Inferior parietal cortex (tissue), 1 donor: ENCODE data around the gene IER2.
A peak's percentile ranks its signal among the peaks of the same experiment; 100 is the strongest.
"Not testable (repeated sequence)": the region's sequence is repeated elsewhere in the genome, so short reads cannot be mapped to it uniquely, and the experiment has no call there.

ENCODE experiments used
- DNase-seq: peaks from one replicate; pipeline ENCODE4 v3.0.0-alpha.2; 2016; ENCODE audit errors: extremely low spot score

The IER2 gene

DNA sequence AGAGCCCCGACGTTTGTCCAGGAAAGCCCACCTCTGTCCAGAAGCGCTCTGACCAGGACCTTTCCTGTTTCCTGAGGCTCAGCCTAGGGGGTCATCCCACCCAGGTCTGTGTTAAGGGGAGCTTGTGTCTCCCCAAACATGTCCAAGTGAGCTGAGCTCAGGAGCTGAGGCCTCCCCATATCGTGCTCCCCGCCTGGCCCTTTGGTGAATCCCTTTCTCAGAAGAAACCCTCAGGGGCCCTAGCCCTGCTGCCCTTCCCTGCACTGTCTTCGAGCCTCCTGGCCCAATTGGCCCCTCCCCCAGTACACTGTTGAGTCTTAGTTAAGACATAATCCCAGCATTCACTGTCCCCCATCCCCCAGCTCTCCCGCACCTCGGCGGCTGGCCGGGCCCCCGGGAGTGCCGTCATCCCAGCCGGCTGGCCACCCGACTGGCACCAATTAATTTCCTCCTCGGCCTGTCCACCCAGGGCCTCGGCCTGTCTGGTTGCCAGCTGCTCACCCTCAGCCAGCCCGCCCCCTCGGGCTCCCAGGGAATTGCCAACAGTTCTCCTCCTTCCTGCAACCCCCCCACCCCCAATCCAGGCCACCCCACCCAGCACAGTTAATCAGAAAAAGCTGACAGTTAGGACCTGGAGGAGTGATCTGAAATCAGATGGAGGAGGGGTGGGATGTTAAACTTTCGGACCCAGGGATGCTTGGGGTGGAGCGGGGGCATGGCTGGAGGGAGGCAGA, 13.6 kb downstream of the IER2 start:
- DNase-seq = no peak

DNA sequence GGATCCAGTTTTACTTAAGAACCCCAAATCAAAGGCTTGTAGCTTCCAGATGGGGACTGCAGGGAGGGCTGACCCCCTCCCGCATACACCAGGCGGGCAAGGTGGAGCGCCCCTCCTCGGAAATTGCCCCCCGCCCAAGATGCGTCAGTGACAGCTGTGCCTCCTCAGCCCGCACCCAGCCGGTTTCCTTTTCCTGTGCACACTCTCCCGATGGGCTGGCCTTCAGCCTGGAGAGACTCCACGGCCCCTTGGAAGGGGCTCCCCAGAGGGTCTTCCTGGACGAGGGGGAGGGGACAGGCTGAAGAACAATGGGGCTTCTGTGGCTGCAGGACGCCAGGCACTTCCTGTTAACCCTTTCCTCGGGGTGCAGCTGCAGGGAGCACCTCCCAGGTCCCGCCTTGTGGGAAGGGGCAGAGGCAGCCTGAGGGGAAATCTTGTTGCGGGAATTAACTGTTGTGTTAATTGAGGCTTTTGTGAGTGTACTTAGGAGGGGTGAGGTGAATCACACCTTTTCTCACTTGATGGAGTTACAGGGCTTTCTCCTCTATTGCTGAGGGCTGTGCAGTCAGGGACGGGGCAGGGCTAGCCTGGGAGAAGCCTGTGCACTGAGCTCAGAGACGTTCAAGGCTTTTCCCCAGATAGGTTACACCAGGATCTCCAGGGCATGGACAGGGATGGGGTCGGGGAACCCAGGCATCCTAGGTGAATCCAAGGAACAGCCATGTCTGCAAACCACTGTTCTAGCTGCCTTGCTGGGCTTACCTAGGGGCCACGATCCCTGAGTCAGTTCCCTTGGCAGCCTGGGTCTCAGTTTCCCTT, 14.3 kb downstream of the IER2 start:
- no peak for DNase-seq

DNA sequence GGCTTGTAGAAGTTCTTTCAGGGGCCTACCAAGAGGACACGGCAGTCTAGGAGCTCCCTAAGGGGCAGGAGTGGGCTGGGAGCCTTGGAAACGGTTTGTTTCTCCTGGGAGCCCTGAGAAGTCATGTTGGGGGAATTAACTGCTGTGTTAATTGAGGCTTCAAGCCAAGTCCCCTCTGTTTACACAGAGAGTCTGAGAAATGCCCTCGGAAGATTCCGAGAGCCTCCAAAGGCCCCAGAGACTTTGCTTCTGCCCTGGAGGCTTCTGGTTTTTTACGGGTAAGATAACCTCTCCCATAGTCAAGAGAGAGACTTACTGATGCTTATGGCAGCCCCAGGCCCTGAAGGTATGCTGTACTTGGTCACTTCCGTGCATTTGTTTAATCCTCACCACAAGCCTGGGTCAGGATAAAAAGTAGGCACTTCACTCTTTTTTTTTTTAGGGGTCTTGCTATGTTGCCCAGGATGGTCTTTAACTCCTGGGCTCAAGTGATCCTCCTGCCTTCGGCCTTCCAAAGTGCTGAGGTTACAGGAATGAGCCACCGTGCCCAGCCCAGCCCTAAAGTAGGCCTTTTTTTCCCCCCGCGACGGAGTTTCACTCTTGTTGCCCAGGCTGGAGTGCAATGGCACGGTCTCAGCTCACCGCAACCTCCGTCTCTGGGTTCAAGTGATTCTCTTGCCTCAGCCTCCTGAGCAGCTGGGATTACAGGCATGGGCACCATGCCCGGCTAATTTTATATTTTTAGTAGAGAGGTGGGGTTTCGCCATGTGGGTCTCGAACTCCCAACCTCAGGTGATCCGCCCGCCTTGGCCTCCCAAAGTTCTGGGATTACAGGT, 15.2 kb downstream of the IER2 start:
- DNase-seq = no peak

DNA sequence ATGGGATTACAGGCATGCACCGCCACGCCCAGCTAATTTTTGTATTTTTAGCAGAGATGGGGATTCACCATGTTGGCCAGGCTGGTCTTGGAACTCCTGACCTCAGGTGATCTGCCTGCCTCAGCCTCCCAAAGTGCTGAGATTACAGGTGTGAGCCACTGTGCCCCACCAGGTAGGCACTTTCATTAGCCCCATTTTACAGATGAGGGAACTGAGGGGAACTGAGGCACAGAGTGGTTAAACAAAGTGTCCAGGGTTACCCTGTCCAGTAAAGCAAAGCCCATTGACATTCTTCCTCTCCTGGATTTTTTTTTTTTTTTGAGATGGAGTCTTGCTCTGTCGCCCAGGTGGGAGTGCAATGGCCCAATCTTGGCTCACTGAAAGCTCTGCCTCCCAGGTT, 15.9 kb downstream of the IER2 start:
- DNase-seq = not testable (repeated sequence)

DNA sequence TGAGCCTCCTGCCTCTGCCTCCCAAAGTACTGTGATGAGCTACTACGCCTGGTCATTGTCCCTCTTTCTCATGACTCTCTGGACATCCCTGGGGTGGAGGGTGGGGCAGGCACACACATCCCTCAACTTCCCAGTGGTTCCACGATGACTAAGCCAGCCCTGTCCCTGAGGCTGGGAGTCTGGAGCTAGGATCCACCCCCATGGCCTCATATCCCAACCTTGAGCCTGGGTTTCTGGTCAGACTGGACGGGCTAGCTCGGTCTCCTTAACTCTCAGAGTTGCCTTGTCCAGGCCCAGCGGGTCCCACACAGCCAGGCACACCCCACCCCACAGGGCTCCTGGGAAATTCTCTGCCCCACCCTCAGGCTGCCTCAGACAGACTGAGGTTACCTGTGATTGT, 19.6 kb downstream of the IER2 start:
- DNase-seq = no peak

DNA sequence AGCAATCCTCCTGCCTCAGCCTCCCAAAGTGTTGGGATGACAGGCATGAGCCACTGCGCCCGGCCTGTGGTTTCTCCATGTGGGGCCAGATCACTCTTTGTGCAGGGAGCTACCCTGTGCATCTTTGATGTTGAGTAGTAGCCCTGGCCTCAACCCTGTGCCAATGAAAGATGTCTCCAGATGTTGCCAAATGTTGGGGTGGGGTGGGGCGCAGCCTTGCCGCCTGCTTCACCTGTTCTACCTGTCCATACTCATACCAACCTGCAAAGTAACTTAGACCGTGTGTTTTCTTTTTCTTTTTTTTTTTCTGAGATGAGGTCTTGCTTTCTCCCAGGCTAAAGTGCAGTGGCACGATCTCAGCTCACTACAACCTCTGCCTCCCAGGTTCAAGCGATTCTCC, 20.9 kb downstream of the IER2 start:
- DNase-seq = no peak

DNA sequence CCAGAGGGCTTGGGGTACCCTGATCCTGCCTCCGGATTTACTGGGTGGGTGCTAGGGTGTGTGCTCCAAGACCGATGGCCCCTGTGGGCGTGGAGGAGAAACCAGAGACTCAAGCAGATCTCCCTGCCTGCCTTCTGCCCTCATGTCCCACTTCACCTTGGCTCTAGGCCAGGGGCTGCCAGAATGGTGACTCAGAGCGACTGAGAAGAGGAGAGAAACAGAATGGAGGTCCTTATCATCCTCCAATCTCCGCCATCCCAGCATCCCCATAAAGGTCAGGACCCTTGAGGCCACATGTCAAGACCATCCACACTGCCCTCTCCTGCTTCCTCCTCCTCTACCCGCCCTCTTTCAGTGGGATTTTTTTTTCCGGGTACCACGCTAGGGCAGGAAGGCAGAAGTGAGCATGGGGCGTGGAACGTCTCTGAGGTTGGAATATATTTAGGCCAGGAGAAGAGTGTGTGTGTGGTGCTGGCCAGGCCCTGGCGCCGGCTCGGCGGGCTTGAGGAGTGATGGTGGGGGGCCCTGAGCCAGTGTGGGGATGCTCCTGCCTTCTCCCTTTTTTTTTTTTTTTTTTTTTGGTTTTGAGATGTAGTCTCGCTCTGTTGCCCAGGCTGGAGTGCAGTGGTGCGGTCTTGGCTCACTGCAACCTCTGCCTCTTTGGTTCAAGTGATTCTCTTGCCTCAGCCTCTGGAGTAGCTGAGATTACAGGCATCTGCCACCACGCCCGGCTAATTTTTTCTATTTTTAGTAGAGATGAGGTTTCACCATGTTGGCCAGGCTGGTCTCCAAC, 22.3 kb downstream of the IER2 start:
- DNase-seq = no peak

DNA sequence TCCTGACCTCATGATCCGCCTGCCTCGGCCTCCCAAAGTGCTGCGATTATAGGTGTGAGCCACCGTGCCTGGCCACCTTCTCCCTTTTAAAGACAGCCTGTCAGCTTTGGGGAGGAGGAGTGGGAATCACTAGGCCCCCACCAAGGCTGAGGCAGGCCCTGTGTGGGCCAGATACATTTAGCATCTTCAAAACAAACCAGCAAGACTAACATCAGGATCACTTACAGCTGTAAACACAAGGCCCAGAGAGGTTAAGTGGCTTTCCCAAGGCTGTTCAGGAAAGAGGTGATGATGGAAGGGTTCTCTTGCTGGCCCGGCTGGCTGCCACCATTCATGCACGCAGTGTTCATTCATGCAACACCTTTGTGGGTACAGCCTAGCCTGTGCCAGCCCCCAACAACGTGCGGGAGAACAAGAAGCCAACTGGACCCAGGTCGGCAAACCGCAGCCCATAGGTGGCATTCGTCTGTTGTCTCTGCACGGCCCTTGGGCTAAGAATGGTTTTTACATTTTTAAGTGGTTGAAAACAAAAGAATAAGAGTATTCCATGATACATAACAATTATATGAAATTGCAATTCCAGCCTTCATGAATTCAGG, 23.0 kb downstream of the IER2 start:
- no peak for DNase-seq

DNA sequence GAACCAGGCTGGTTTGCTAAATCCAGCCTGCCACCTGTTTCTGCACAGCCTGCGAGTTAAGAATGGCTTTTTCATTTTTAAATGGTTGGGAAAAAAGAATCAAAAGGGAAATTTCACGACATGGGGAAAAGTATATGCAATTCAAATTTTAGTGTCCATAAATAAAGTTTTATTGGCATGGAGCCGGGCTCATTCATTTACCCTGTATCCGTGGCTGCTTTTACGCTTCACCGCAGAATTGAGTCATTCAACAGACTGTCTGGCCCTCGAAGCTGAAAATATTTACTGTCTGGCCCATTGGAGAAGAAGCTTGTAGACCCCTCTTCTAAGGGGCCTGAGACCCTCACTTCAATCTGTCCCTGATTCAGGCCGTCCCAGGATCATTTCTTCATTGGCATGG, 26.1 kb downstream of the IER2 start:
- no peak for DNase-seq

DNA sequence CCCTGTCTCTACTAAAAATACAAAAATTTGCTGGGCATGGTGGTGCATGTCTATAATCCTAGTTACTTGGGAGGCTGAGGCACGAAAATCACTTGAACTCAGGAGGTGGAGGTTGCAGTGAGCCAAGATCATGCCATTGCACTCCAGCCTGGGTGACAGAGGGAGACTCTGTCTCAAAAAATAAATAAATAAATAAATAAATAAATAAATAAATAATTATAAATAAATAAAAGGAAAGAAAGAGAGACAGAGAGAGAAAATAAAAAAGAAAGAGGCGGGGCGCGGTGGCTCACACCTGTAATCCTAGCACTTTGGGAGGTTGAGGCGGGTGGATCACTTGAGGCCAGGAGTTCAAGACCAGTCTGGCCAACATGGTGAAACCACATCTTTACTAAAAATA, 27.4 kb downstream of the IER2 start:
- DNase-seq = not testable (repeated sequence)

DNA sequence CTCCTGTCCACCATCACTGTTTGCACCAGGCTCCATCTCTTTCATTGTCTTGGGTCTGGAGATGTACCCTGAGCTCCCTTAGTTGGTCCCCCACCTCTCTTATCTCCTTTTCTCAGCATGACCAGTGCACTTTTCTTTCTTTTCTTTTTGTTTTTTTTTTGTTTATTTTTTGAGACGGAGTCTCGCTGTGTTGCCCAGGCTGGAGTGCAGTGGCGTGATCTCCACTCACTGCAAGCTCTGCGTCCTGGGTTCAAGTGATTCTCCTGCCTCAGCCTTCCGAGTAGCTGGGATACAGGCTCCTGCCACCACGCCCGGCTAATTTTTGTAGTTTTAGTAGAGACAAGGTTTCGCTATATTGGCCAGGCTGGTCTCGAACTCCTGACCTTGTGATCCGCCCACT, 28.1 kb downstream of the IER2 start:
- not testable (repeated sequence) for DNase-seq

DNA sequence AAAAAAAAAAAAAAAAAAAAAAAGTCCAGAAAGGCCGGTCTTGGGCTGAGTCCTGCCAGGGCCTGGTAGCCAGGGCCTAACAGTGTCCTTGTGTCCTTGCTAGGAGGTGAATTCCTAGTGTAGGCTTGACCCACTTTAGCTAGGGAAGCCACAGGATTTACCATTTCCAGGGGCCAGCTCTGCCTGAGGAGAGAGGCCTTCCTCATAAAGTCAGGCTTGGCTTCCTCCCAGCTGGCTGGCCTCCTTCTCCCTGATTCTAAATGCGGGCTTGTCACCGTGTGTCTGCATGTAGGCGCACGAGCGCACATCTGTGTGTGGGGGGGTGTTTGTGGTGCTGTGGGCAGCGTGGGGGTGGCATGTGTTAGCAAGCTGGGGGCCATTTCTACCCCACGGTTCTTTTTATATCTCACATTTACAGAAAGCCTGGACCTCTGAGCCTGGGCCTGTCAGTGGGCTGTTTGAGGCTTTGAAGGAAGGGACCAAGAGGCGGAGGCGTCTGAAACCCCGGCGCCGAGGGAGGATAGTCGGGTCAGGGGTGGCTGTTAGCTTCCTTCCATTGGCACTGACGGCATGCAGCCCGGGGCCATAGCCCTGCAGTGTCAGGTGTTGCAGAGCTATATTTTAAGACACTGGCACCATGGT, 31.7 kb downstream of the IER2 start:
- DNase-seq = peak; percentile 47

DNA sequence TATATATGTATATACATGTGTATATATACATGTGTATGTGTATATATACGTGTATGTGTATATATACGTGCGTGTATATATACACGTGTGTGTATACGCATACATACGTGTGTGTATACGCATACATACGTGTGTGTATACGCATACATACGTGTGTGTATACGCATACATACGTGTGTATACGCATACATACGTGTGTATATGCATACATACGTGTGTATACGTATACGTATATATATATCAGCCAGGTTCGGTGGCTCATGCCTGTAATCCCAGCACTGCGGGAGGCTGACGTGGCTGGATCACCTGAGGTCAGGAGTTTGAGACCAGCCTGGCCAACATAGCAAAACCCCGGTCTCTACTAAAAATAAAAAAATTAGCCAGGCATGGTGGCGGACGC, 34.7 kb downstream of the IER2 start:
- not testable (repeated sequence) for DNase-seq

DNA sequence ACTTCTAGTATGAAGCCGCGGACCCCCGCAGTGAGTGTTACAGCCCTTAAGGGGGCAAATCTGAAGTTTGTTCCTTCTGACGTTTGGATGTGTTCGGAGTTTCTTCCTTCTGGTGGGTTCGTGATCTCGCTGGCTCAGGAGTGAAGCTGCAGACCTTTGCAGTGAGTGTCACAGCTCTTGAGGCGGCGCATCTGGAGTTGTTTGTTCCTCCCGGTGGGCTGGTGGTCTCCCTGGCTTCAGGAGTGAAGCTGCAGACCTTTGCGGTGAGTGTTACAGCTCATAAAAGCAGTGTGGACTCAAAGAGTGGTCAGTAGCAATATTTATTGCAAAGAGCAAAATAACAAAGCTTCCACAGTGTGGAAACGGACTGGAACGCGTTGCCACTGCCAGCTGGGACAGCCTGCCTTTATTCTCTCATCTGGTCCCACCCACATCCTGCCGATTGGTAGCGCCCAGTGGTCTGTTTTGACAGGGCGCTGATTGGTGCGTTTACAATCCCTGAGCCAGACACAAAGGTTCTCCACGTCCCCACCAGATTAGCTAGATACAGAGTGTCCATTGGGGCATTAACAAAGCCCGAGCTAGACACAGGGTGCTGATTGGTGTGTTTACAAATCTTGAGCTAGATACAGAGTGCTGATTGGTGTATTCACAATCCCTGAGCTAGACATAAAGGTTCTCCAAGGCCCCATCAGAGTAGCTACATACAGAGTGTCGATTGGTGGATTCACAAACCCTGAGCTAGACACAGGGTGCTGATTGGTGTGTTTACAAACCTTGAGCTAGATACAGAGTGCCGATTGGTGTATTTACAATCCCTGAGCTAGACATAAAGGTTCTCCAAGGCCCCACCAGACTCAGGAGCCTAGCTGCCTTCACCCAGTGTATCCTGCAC, 35.8 kb downstream of the IER2 start:
- DNase-seq = not testable (repeated sequence)

DNA sequence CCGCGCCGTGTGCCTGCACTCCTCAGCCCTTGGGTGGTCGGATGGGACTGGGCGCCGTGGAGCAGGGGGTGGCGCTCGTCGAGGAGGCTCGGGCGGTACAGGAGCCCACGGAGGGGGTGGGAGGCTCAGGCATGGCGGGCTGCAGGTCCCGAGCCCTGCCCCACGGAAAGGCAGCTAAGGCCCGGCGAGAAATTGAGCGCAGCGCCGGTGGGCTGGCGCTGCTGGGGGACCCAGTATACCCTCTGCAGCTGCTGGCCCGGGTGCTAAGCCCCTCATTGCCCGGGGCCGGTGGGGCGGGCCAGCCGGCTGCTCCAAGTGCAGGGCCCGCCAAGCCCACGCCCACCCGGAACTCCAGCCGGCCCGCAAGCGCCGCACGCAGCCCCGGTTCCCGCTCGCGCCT, 36.5 kb downstream of the IER2 start:
- DNase-seq = not testable (repeated sequence)

DNA sequence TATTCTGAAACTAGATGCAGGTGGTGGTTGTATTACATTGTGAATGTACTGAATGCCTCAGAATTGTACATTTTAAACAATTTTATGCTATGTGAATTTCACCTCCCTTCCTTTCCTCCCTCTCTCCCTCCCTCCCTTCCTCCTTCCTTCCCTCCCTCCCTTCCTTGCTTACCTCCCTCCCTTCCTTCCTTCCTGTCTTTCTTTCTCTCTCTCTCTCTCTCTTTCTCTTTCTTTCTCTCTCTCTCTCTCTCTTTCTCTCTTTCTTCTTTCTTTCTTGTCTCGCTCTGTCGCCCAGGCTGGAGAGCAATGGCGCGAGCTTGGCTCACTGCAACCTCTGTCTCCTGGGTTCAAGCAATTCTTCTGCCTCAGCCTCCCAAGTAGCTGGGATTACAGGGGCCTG, 37.2 kb downstream of the IER2 start:
- no peak for DNase-seq

DNA sequence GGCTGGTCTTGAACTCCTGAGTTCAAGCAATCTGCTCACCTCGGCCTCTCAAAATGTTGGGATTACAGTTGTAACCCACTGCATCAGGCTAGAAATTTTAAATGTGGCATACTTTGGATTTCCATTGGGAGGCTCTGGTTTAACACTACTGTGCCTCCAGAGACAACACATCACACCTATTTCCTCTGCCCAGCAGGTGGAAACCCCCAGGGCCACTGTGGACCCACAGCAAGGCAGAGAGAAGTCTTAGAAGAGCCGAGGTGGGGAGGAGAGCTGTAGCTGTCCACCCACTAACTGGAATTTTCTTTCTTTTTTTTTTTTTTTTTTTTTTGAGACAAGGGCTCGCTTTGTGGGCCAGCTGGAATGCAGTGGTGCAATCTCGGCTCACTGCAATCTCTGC, 39.4 kb downstream of the IER2 start:
- DNase-seq = no peak

DNA sequence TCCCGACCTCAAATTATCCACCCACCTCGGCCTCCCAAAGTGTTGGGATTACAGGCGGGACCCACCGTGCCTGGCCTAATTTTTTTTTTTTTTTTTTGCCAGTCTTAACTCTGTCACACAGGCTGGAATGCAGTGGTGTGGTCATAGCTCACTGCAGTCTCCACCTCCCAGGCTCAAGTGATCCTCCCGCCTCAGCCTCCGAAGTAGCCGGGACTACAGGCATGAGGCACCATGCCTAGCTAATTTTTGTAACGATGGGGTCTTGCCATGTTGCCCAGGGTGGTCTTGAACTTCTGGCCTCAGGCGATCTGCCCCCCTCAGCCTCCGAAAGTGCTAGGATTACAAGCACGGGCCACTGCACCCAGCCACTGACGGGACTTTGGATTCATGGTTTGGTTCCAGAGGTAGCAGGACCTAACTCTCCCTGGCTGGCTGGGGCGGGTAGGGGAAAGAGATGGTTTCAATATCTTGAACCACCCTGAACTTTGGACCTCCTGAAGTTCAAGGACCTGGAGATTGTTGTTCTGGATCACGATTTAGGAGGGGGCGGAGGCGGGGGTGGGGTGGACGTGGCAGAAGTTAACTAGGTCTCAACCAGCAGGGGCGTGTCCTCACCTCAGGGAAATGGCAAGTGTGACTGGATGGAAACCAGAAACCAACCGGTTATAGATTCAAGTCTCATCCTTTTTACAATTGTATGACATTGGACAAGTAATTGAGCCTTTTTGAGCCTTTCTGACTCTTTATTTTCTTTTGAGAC, 40.8 kb downstream of the IER2 start:
- no peak for DNase-seq

DNA sequence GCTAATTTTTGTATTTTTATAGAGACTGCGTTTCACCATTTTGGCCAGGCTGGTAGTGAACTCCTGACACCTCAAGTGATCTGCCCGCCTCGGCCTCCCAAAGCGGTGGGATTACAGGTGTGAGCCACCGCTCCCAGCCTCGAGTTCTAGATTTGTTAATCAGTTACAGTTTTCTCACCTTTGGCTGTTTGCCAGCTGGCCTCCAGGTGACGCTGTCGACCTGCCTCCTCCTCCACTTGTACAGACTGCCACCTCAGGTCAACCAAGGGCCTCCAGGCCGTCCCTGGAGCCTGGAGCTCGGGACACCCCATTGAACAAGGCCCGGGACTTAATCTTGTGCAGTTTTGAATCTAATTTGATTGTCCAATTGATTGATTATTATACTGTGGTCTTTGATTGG, 45.5 kb downstream of the IER2 start:
- DNase-seq = no peak
